SK-N-SH (cell line): ENCODE data around the gene ITGA2B. TPM values are rescaled to one million over a fixed set of nuclear protein-coding genes. Genes with fewer than 3 reads are reported as not detected.

Source experiments
- CTCF ChIA-PET: fragments of 300-600, 350-600 bp; formaldehyde crosslinking; extraction: SDS; loops from one replicate; lab custom pipeline; 2021; lab: Yijun Ruan, JAX
- POLR2A ChIA-PET: fragments of 350-600 bp; sonication (Branson Sonifier 250); formaldehyde crosslinking; extraction: SDS; loops from one replicate; lab custom pipeline; 2020; ENCODE audit warnings: antibody characterized with exemption, inconsistent platforms; lab: Yijun Ruan, JAX
- DNase-seq: peaks from one replicate; pipeline ENCODE4 v3.0.0; 2012
- H2AFZ ChIP-seq: fragments of 200-600 bp; sonication (generic); 2 replicates; pipeline ENCODE4 v1.8.1; 2016; ENCODE audit warnings: antibody characterized with exemption, mild to moderate bottlenecking, low read depth
- H3F3A ChIP-seq: fragments of 200-600 bp; sonication (generic); replicated peaks from 2 replicates; pipeline ENCODE3; 2016; ENCODE audit warnings: antibody characterized with exemption, mild to moderate bottlenecking; ENCODE audit not compliant: insufficient read depth
- H3K27ac ChIP-seq, 2 experiments: fragments of 200-500 bp in 1 of 2; fragments of 200-600 bp in 1 of 2; sonication (Bioruptor generic) in 1 of 2; sonication (generic), shearing (Covaris generic) in 1 of 2; 2 replicates each; pipeline versions ENCODE4 v1.5.1 to v1.6.1; 2014 to 2016; ENCODE audit warnings: low read depth in 2 of 2, inconsistent platforms in 1 of 2, low read length in 1 of 2, mild to moderate bottlenecking in 1 of 2, mixed read lengths in 1 of 2
- H3K27me3 ChIP-seq: fragments of 200-600 bp; sonication (generic), shearing (Covaris generic); 2 replicates; pipeline ENCODE4 v1.6.1; 2016; ENCODE audit warnings: mixed run types; ENCODE audit not compliant: insufficient read depth
- H3K36me3 ChIP-seq, 2 experiments: fragments of 200-500 bp in 1 of 2; fragments of 200-600 bp in 1 of 2; sonication (Bioruptor generic) in 1 of 2; sonication (generic) in 1 of 2; replicated peaks in 1 of 2; 2 replicates each; pipeline versions ENCODE3 to v1.5.1; 2014 to 2016; ENCODE audit warnings: low read length in 1 of 2, mild to moderate bottlenecking in 1 of 2; ENCODE audit not compliant: insufficient read depth in 2 of 2, control insufficient read depth in 1 of 2
- H3K4me1 ChIP-seq, 2 experiments: fragments of 200-500 bp in 1 of 2; fragments of 200-600 bp in 1 of 2; sonication (Bioruptor generic) in 1 of 2; sonication (generic), shearing (Covaris generic) in 1 of 2; 2 replicates each; pipeline versions ENCODE4 v1.5.1 to v1.6.1; 2014 to 2016; ENCODE audit warnings: low read depth in 1 of 2, low read length in 1 of 2, mixed run types in 1 of 2; ENCODE audit not compliant: insufficient read depth in 2 of 2, control insufficient read depth in 1 of 2
- H3K4me2 ChIP-seq: fragments of 200-600 bp; sonication (generic), shearing (Covaris generic); 2 replicates; pipeline ENCODE4 v1.6.1; 2017; ENCODE audit warnings: mixed run types
- H3K4me3 ChIP-seq, 2 experiments: fragments of 200-500 bp in 1 of 2; fragments of 200-600 bp in 1 of 2; sonication (Bioruptor generic) in 1 of 2; sonication (generic), shearing (Covaris generic) in 1 of 2; 2 replicates each; pipeline versions ENCODE4 v1.5.1 to v1.8.1; 2014 to 2016; ENCODE audit warnings: low read depth in 2 of 2, inconsistent platforms in 1 of 2, low read length in 1 of 2, mild to moderate bottlenecking in 1 of 2, mixed read lengths in 1 of 2, moderate library complexity in 1 of 2
- H3K79me2 ChIP-seq: fragments of 200-600 bp; sonication (generic); 2 replicates; pipeline ENCODE4 v1.8.1; 2017; ENCODE audit warnings: mild to moderate bottlenecking; ENCODE audit not compliant: insufficient read depth
- H3K9ac ChIP-seq: fragments of 200-600 bp; sonication (generic); 2 replicates; pipeline ENCODE4 v1.6.1; 2017; ENCODE audit warnings: mixed run types
- H3K9me2 ChIP-seq: fragments of 200-600 bp; sonication (generic); 2 replicates; pipeline ENCODE4 v1.6.1; 2017; ENCODE audit warnings: mixed run types
- H3K9me3 ChIP-seq: fragments of 200-600 bp; sonication (generic); 2 replicates; pipeline ENCODE4 v1.6.1; 2017; ENCODE audit warnings: mixed run types, mild to moderate bottlenecking, moderate library complexity
- H4K20me1 ChIP-seq: fragments of 200-600 bp; sonication (generic); 2 replicates; pipeline ENCODE4 v1.6.1; 2017; ENCODE audit warnings: mild to moderate bottlenecking, mixed run types; ENCODE audit not compliant: insufficient read depth
- CTCF ChIP-seq: fragments of 200-600 bp; sonication (generic); IDR thresholded peaks from 2 replicates; pipeline ENCODE4 v1.6.1; 2017; ENCODE audit warnings: antibody characterized with exemption, mild to moderate bottlenecking, moderate library complexity
- EZH2phosphoT487 ChIP-seq: fragments of 200-600 bp; sonication (generic); IDR thresholded peaks from 2 replicates; pipeline ENCODE4 v1.6.1; 2017; ENCODE audit warnings: low read depth, mixed run types, mild to moderate bottlenecking, antibody characterized with exemption, moderate library complexity, borderline replicate concordance
- GABPA ChIP-seq: IDR thresholded peaks from 2 replicates; pipeline ENCODE4 v1.4.0; 2012; ENCODE audit warnings: low read depth, mild to moderate bottlenecking
- NFIC ChIP-seq: IDR thresholded peaks from 2 replicates; pipeline ENCODE4 v1.4.0; 2012; ENCODE audit warnings: borderline replicate concordance
- NRF1 ChIP-seq: IDR thresholded peaks from 2 replicates; pipeline ENCODE4 v1.6.1; 2012; ENCODE audit warnings: low read depth, mild to moderate bottlenecking, low read length
- RAD21 ChIP-seq: IDR thresholded peaks from 2 replicates; pipeline ENCODE4 v1.6.1; 2012; ENCODE audit warnings: mild to moderate bottlenecking, low read length
- SIN3A ChIP-seq: IDR thresholded peaks from 2 replicates; pipeline ENCODE4 v1.6.1; 2012; ENCODE audit warnings: low read depth, mild to moderate bottlenecking, low read length, moderate library complexity, borderline replicate concordance
- SMC3 ChIP-seq: IDR thresholded peaks from 2 replicates; pipeline ENCODE4 v1.6.1; 2012; ENCODE audit warnings: low read depth, low read length, improper control_type of control experiment
- TAF1 ChIP-seq: IDR thresholded peaks from 2 replicates; pipeline ENCODE4 v1.6.1; 2012; ENCODE audit warnings: low read depth, mild to moderate bottlenecking, low read length, moderate library complexity, borderline replicate concordance
- TCF12 ChIP-seq: IDR thresholded peaks from 2 replicates; pipeline ENCODE4 v1.4.0; 2012
- WGBS: methylation state at CpG from one replicate; pipeline ENCODE4 v1.1.6; 2017; ENCODE audit warnings: low lambda C conversion rate; 5-methylcytosine and 5-hydroxymethylcytosine counted together
- polyA plus RNA-seq, 3 experiments: library from polyadenylated mRNA; depleted of rRNA; stranded (reverse); fragments of >200 nt; gene quantifications; 2 replicates each; pipeline ENCODE4 v1.2.3, GENCODE V29; 2012
- TF ChIP-seq, protein P1 (sequence below): IDR thresholded peaks from 2 replicates; pipeline ENCODE4 v1.4.0; 2012; ENCODE audit warnings: low read depth, borderline replicate concordance

Gene ITGA2B
- polyA plus RNA-seq, 1 of the 3 experiments (the other 2 are of a cell fraction), result 1.3 TPM

DNA sequence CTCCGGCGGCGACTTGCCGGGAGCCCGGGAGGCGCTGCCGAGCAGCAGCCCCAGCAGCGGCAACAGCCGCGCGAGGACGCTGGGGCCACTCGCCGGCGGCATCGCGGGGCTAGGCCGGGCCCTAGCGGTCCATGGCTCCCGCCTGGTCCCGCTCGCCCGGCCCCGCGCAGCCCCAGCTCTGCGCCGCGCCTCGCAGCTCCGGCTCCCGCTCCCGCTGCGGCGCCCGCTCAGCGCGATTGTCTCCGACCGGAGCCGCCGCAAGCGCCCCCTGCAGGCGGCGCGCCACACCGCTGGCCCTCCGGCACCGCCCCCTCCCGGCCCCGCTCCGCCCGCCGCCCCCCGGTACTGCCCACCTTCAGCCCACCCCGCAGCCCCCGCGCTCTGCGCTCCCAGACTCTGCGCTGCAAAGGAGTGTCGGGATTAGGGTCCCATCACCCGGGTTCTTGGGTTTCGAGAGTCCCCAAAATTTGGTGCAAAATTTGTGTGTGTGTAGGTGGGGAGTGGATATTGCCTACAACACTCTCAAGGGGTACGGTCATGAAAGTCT is 25.8 kb downstream of the ITGA2B start, which contains the start of gene FAM171A2 (continued):
- TF ChIP-seq, protein P1, sequence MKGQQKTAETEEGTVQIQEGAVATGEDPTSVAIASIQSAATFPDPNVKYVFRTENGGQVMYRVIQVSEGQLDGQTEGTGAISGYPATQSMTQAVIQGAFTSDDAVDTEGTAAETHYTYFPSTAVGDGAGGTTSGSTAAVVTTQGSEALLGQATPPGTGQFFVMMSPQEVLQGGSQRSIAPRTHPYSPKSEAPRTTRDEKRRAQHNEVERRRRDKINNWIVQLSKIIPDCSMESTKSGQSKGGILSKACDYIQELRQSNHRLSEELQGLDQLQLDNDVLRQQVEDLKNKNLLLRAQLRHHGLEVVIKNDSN, result no peak
- no peak for TF ChIP-seq EZH2phosphoT487
- TF ChIP-seq TAF1, result no peak
- no peak for TF ChIP-seq SIN3A
- TF ChIP-seq SMC3, result no peak
- TF ChIP-seq NRF1, result no peak
- no peak for TF ChIP-seq TCF12
- TF ChIP-seq RAD21, result peak; percentile 14; the same call in 1 of the 2 replicates
- no peak for TF ChIP-seq GABPA
- peak; percentile 59 for TF ChIP-seq CTCF

DNA sequence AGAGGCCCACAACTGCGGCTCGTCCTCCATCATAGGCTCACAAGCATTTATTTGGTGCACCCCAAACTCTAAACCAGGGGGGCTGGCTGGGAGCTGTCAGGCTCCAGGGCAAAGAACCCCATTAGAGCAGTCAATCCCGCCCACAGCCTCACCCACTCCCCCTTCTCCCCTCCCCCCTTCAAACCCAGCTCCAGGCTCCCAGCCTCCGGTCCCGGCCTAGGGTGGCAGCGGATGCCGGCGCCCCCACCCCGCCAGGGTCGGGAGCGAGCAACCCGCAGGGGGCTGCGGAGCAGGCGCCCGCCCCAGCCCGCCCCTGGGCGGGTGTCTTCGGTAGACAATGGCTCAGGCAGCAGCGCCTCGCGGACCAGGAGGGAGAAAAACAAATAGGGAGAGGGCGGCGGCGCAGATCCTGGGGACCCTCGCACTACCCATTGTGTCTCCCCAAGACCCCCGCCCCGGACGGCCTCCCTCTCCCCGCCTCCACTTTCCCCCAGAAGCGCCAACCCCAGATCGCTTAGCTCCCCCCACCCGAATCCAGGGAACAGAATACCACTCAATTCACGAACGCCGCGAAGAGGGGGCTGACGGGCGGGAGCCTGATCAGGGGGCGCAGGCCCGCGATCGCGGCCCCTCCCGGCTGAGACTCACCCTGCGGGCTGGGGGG is 26.4 kb downstream of the ITGA2B start:
- peak overlapping the region; percentile 94 for H3K4me2 ChIP-seq
- H3K36me3 ChIP-seq, result peaks cover 0 to 2% of the 10 kb centered on the region in 2 experiments
- H3K27me3 ChIP-seq, result no peaks in the 10 kb centered on the region; the same call in 1 of the 2 replicates
- TF ChIP-seq SIN3A, result peak; percentile 19; the same call in 1 of the 2 replicates
- TF ChIP-seq NFIC, result no peak
- TF ChIP-seq, all 33 proteins: peak for 1
- peaks cover 3% of the 10 kb centered on the region for H3F3A ChIP-seq
- peak; percentile 89 for DNase-seq
- H3K4me3 ChIP-seq, result peak overlapping the region; percentile 80 to 89
- WGBS, result 0% methylated on average over 18 of the region's 45 CpGs
- peak overlapping the region; percentile 85 for H3K9ac ChIP-seq
- no peaks in the 10 kb centered on the region for H3K9me3 ChIP-seq
- ChIA-PET CTCF (interaction anchor here (0.6 to 7.6 kb wide), 22 partner anchors 9 to 522 kb away, joined by 3 to 85 read pairs (median 3); partner anchors contain the start of gene GRN), POLR2A (interaction anchor here (1.5 to 2.6 kb wide), 2 partner anchors 11 to 18 kb away, joined by 7 to 11 read pairs; partner anchors contain the start of gene GRN)
- peaks cover 7% of the 10 kb centered on the region; the same call in 1 of the 2 replicates for H3K79me2 ChIP-seq
- H3K4me1 ChIP-seq, result peaks cover 3 to 22% of the 10 kb centered on the region in 2 experiments; a peak in 1 of 4 replicates
- peak overlapping the region in 1 of 2 experiments; percentile 76; a peak in 2 of 4 replicates for H3K27ac ChIP-seq
- no peaks in the 10 kb centered on the region for H3K9me2 ChIP-seq
- peaks cover 11% of the 10 kb centered on the region; the same call in 1 of the 2 replicates for H4K20me1 ChIP-seq
- peak overlapping the region; percentile 97 for H2AFZ ChIP-seq
